GM18499 (cell line): ENCODE measurements around the gene PSMA1.
A peak's percentile ranks its signal among the peaks of the same experiment; 100 is the strongest.
"Not testable (repeated sequence)": the region's sequence is repeated elsewhere in the genome, so short reads cannot be mapped to it uniquely, and the experiment has no call there.

Experiments
- ATAC-seq: cut with Tn5 transposase; IDR thresholded peaks from one replicate; pipeline ENCODE4 v1.9.1; 2021; ENCODE audit warnings: moderate number of reproducible peaks; ENCODE audit not compliant: insufficient read depth, unreplicated experiment

Gene PSMA1

GRCh38 chr11:14519917-14520746 is at the start of gene PSMA1:
PSMA1 (minus strand) TSS chr11:14520386; CDS start chr11:14520299, 87 bp downstream.
- peak; percentile 80 for ATAC-seq

DNA sequence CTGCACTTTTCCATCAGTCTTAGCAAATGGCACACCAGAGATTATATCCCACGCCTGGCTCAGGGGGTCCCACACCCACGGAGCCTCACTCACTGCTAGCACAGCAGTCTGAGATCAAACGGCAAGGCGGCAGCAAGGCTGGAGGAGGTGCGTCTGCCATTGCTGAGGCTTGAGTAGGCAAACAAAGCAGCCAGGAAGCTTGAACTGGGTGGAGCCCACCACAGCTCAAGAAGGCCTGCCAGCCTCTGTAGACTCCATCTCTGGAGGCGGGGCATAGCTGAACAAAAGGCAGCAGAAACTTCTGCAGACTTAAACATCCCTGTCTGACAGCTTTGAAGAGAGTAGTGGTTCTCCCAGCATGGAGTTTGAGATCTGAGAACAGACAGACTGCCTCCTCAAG is 49.3 kb upstream of the PSMA1 start:
- ATAC-seq, result not testable (repeated sequence)

- ATAC-seq, result no peak
These were observed 47.0 kb upstream of the PSMA1 start for GRCh38 chr11:14567064-14567651.

- no peak for ATAC-seq
These were observed 46.3 kb upstream of the PSMA1 start for GRCh38 chr11:14566331-14567063.

DNA sequence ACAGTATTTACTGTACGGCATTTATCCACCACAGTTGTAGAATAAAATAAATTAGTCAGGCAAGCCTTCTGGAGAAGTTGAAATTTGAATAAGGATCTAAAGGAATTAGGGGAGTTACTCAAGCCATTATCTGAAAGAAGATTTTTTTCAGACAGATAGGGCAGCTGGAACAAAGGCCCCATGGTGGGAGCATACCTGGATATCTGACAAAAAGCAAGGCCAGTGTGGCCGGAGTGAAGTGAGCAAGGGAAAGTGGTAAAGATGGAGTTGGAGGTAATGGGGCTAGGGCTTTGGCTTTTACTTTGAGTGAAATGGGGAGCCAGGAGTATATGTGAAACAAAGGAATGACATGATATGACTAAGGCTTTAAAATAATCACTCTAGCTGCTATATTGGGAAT is 45.7 kb upstream of the PSMA1 start:
- no peak for ATAC-seq

DNA sequence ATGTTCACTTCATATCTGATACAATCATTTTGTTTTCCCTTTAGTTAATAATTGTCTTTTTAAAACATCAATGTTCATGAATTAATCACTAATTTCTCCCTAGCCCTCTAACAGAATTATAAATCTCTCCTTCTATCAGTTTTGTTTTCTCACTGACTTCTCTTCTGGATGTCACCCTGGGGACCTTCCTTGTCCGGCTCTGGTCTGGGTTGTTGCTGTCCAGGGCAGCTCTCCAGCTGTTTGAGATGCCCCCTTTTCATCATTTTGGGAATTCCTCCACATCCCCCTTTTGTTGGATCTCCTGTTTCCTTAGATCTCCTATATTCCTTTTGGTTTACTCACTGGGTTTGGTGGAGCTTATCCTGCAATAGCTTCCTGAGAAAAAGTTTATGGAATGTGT is 35.6 kb upstream of the PSMA1 start:
- ATAC-seq, result no peak

GRCh38 chr11:14554959-14555358 is 34.8 kb upstream of the PSMA1 start:
- ATAC-seq, result no peak

- ATAC-seq, result no peak
These were observed 31.9 kb upstream of the PSMA1 start for GRCh38 chr11:14552089-14552488.

DNA sequence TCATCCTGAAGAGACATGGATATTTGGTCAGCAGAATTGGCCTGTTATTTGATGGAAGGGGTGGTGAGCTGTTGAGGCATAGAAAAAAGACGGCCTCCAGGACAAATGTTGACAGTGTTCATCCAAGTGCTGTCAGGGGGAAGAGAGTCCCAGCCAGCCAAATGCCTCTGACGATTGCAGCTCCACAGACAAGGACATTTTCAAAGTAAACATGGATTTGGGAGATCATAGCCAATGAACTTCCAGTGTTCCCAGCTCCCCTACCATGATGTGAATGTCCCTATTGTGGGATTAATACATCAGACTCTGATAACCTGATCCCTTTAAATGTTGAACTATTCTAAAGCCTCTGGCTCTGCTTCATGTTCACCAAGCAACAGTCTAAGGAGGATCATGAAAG is 31.2 kb upstream of the PSMA1 start:
- ATAC-seq, result no peak

DNA sequence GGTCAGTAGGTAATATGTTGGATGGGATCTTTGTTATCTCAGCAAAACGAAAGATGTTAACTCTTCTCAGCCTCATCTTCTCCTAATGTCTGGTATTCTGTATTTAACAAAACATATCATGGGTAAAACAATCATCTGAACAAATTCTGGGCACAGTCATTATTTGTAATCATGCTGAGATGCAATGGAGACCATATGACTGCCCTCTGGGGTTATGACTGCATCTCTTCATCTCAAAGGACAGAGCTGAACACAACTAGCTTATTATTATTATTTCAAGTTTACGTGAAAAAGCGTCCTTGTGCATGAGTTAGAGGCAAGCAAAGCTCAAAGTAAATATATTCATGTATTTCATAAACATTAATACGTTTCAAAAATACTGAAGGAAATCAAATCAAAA is 29.7 kb upstream of the PSMA1 start:
- ATAC-seq, result no peak

- no peak for ATAC-seq
These were observed 27.3 kb upstream of the PSMA1 start for GRCh38 chr11:14547440-14547839.

GRCh38 chr11:14546672-14547071 is 26.5 kb upstream of the PSMA1 start:
- ATAC-seq, result no peak

DNA sequence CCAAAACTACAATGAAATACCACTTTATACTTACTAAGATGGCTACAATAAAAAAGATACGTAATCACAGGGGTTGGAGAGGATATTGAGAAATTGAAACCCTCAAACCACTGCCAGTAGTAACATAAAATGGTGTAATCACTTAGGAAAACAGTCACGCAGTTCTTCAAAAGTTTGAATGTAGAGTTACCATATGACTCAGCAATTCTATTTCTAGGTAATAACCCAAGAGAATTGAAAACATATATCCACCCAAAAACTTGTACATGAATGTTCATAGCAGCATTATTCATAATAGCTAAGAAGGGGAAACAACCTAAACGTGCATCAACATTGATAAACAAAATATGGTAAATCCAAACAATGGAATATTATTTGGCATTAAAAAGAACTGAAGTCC is 24.4 kb upstream of the PSMA1 start:
- peak; percentile 86 for ATAC-seq

DNA sequence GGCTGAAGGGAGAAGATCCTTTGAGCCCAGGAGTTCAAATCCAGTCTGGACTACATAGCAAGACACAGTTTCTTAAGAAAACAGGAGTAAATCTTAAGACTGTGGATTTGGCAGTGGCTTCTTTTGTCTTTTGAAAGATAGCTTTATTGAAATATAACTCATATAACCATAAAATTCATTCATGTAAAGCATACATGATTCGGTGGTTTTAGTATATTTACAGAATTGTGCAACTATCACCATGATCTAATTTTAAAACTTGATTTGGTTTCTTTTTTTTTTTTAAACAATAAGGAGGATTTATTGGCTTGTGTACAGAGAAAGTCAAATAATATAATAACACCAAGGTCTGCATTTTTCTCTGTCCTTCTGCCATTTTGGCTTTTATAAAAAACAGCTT is 23.1 kb upstream of the PSMA1 start:
- no peak for ATAC-seq

GRCh38 chr11:14542324-14542723 is 22.1 kb upstream of the PSMA1 start:
- no peak for ATAC-seq

- ATAC-seq, result no peak
These were observed 21.2 kb upstream of the PSMA1 start for GRCh38 chr11:14541192-14541947.

DNA sequence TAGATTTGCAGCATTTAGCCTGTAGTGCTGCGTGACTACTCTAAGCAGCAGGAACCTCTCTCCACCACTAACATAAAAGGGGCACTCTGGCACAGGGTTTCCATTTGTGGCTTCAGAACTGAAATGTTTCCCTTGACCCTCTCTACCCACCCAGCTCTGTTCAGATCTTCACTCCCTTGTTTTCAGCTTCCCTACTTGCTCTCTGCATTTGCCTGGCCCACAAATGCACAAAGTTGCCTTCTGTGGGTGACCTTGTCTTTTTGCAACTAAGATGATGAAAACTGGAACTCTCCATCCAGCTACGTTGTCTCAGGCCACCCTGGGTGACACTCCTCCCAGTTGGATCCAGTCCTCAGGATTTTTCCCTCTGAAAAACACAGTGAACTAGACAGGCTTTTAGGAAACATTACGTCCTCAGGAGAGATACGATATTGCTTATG is 19.8 kb upstream of the PSMA1 start:
- ATAC-seq, result no peak

- no peak for ATAC-seq
These were observed 18.9 kb upstream of the PSMA1 start for GRCh38 chr11:14538926-14539554.

- no peak for ATAC-seq
These were observed 18.2 kb upstream of the PSMA1 start for GRCh38 chr11:14538271-14538925.
